Activated T-cell treated with anti-CD3 and anti-CD28 coated beads for 1 hour (primary cell): ENCODE results near the gene NOTCH2.
A peak's percentile ranks its signal among the peaks of the same experiment; 100 is the strongest.

Source experiments
- DNase-seq: peaks from one replicate; pipeline ENCODE4 v3.0.0-alpha.2; 2020; ENCODE audit warnings: low read depth

Gene NOTCH2

GRCh38 chr1:119906927-119907652 lies 162.4 kb downstream of the NOTCH2 start:
- no peak for DNase-seq

GRCh38 chr1:119903443-119903835 lies 166.0 kb downstream of the NOTCH2 start:
- no peak for DNase-seq

GRCh38 chr1:119902775-119903442 lies 166.6 kb downstream of the NOTCH2 start:
- DNase-seq = no peak

GRCh38 chr1:119898981-119899720 lies 170.3 kb downstream of the NOTCH2 start:
- DNase-seq = no peak

- DNase-seq = no peak
Observed at GRCh38 chr1:119898530-119898929, 170.9 kb downstream of the NOTCH2 start.

GRCh38 chr1:119896303-119896702 lies 173.2 kb downstream of the NOTCH2 start, which contains the start of gene ADAM30:
ADAM30 (minus strand) TSS chr1:119896515; CDS start chr1:119896336, 179 bp downstream.
- DNase-seq = no peak

- DNase-seq = no peak
Observed at GRCh38 chr1:119895102-119895501, 174.4 kb downstream of the NOTCH2 start.

- no peak for DNase-seq
Observed at GRCh38 chr1:119893827-119894700, 175.4 kb downstream of the NOTCH2 start.

GRCh38 chr1:119893238-119893791 lies 176.1 kb downstream of the NOTCH2 start:
- no peak for DNase-seq

GRCh38 chr1:119891386-119891785 lies 178.1 kb downstream of the NOTCH2 start:
- no peak for DNase-seq

- no peak for DNase-seq
Observed at GRCh38 chr1:119888476-119888875, 181.0 kb downstream of the NOTCH2 start.

- DNase-seq = no peak
Observed at GRCh38 chr1:119887427-119887826, 182.0 kb downstream of the NOTCH2 start.

- DNase-seq = peak; percentile 35
Observed at GRCh38 chr1:119885903-119886783, 183.3 kb downstream of the NOTCH2 start.

GRCh38 chr1:119884711-119885110 lies 184.8 kb downstream of the NOTCH2 start:
- DNase-seq = no peak

GRCh38 chr1:119883826-119884225 lies 185.6 kb downstream of the NOTCH2 start:
- DNase-seq = no peak

- no peak for DNase-seq
Observed at GRCh38 chr1:119882132-119883049, 187.1 kb downstream of the NOTCH2 start.

GRCh38 chr1:119879510-119880434 lies 189.7 kb downstream of the NOTCH2 start:
- DNase-seq = no peak

GRCh38 chr1:119878171-119878570 lies 191.3 kb downstream of the NOTCH2 start:
- no peak for DNase-seq
